Suppressor macrophage (primary cell): ENCODE data around the gene SLC6A6.

Experiments
- DNase-seq, 4 experiments: peaks; one replicate each; pipeline ENCODE4 v3.0.0-alpha.2; 2020 to 2022

The SLC6A6 gene

DNA sequence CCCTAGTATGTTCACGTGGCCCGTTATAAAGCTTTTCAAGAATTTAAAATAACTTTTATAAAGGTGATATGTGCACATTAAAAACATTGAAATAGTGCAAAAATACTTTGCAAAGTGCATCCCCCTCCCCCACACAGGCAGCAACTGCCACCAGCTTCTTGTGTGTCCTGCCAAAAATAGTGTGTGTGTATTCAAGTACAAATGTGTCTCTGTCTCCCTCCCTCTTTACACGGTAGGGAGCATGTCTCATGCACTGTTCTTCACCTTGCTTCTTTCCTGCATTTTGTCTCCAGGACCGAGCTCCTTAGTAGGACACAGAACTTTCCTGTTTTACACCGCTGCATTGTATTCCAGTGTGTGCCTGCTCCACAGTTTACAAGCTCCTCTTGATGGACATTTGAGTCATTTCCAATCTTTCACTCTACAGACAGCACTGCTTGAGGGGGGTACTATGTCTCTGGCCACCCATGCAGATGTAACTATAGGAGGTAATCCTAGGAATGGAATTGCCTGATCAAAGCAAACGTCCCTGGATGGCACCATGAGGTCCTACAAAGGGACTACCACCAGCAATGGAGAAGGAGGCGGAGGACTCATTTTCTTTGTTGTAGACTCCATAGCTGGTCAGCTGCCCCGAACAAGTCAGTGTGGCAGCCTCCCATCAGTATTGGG is 52.4 kb downstream of the SLC6A6 start:
- no peak for DNase-seq

DNA sequence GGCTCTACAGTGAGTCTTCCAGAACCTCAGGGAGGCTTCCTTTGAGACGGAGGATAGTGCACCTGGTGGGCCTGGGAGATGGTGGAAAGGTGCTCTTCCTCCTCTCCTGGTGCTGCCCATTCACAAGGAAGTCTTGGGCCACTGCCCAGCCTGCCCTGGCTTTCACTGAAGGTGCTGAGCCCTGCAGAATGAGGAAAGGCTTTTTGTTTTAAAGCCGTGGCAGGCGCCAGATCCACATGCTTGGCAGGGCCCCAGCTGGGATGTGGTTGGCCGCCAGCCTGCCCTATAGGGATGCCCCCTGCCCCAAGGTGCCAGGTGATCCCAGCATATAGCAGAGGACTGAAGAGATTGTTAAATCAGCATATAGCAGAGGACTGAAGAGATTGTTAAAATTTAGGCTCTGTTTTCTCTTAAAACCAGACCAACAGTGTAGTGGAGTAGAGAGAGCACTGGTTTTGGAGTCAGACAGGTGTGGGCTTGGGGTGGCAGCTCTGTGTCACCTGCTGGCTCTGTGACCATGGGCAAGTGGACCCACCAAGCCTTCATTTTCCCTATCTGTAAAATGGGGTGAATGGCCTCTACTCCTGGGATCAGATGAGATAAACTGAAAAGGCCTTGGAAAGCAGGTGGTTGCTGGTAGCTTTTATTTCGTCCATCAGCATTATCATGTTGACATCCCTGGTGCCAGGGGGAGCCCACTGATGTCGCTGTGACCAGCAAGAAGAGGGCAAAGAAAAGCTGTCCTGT is 53.3 kb downstream of the SLC6A6 start:
- DNase-seq, result no peak

DNA sequence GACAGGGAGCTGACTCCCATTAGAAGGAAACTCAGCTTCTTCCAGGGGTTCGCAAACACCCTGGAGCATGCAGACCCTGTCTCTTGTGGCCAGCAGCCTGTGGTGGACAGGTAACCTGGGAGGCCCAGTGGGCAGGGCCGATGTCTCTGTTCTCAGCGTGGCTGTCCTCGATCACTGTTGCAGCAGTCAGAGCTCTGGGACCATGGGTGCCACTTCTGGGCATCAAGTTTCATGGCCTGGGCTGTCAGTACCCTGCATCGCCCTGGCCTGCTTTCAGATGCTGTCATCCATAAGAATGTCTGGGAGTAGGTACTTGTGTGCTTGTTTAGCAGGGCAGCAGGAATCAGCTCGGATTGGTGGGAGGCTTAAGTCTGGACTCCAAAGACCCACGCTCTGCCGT is 54.4 kb downstream of the SLC6A6 start:
- no peak for DNase-seq

DNA sequence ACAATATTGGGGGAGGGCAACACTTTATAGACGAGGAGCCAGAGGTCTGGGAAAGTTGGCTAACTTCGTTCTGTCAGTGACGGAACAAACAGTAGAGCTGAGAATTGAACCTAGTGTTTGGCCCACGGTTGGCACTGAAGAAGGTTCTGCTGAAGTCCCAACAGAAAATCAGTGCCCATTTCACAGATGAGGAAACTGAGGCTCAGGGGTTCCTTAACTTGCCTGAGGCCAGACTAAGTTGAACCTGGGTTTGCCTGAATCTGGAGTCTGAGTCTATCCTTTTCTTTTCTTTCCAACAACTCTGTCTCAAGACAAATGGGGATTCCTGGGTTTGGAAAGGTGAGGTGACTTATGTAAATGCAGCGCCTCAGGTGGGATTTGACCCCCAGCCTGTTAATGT is 55.1 kb downstream of the SLC6A6 start:
- no peak for DNase-seq

- no peak for DNase-seq
These were observed 55.6 kb downstream of the SLC6A6 start for GRCh38 chr3:14457999-14458398.

GRCh38 chr3:14458434-14459275 is 56.2 kb downstream of the SLC6A6 start:
- DNase-seq, result no peak

DNA sequence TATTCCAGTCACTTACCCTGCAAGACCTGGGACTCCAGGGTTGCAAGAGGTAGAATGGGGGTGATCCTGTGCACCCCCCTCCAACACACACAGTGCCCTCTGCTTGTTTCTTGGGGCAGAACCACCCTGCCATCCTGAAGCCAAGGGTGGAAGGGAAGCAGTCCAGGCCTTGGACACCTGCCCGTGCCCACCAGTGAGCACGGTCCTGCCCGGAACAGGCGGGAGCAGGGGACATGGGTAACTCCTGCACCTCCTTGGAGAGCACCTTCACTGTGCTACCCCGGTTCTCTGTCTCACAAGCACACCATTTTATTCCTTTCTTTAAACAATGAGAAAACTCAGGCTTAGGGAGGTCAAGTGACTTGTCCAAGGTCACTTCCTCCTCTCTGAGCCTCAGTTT is 57.0 kb downstream of the SLC6A6 start:
- DNase-seq, result no peak

- DNase-seq, result no peak
These were observed 57.4 kb downstream of the SLC6A6 start for GRCh38 chr3:14459787-14460186.

DNA sequence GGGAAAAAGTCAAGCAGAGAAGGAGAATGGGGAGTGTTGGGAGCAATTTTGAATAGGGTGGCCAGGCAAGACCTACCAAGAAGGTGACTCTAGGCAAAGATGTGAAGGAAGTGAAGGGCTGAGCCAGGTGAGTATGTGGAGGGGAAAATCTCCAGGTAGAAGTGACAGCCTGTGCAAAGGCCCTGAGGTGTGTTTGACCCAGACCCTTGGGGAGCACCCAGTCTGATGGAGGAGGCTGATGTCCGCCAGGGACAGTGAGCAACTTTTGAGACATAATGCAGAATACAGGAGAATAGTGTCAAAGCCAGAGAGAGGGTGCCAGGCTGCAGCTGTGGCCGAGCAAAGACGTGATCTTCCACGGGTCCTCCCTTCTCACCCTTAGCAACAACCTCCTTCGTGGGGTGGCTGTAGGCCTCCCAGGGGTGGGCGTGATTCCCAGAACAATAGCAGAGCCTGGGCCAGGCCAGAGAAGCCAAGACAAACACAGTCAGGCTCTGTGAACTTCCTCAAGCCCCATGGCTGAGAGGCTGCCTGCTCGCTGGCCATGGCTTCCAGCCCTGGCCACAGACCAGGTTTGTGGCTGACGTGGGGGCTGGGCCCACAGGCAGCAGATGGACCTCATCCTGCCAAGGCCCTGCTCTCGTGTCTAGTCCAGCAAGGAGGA is 58.1 kb downstream of the SLC6A6 start:
- DNase-seq, result no peak

- DNase-seq, result no peak
These were observed 58.8 kb downstream of the SLC6A6 start for GRCh38 chr3:14461006-14461747.

DNA sequence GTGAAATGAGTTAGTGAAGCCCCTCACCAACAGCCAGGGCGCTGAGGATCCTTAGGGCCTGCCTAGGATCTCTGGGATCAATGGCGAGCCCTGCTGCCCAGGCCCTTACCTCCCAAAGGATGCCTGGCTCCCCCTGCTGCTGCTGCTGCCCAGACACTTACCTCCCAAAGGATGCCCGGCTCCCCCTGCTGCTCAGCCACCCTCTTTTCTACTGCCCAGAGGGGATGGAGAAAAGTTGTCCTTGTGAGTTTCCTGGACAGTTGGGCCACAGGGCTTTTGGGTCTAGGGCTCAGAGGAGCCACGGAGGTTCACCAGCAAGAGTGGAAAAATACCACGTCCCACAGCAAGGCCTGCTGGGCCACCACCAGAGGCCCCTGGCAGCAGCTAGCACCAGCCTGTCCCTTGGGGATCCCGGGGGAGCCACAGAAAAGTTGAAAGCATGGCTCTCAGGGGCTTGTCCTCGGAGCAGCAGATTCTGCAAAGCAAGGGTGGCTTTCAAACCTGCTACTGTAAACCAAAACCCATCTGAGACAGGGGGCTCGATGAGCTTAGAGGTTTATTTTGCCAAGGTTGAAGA is 59.4 kb downstream of the SLC6A6 start:
- peak; percentile 27 to 66 (median 46) for DNase-seq

- DNase-seq, result no peak
These were observed 60.3 kb downstream of the SLC6A6 start for GRCh38 chr3:14462738-14463137.

DNA sequence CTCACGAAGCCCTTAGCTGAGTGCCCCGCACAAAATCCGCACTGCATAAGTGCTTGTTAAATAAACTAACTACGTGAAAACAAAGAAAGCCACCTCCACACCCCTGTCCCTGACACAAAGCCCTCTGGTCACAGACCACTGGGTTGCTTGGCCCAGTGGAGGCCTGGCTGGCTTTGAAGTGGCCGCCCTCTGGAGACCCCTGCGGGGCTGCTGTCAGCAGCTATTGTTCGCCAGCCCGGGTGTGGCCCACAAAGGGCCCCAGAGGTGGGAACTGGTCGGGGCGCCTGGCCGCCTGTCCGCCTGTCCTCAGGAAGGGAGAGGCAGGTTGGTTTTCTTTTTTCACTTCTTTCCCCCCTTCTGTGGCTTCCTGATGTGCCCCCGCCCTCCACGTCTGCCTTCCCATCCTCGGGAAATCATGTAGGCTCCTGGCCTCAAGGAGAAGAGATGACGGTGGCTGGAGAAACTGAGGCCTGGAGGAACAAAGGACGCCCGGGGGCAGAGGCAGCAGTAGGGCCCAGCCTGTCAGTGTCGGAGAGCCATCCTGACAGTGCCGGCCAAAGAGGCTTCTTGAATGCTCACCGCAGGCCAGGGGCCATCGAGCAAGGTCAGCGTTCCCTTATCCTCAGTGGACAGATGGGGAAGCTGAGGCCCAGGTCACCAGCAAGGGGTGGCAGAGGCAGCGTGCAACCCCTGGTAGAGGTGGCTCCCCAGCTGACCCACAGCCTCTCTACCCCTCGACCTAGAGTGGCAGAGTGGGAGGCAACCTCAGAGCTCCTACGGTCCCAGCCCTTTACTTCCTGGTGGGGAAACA is 61.1 kb downstream of the SLC6A6 start:
- DNase-seq, result no peak

- DNase-seq, result peak; percentile 25 to 67 (median 48)
These were observed 61.7 kb downstream of the SLC6A6 start for GRCh38 chr3:14464141-14464465.

GRCh38 chr3:14464521-14464920 is 62.1 kb downstream of the SLC6A6 start:
- no peak for DNase-seq

DNA sequence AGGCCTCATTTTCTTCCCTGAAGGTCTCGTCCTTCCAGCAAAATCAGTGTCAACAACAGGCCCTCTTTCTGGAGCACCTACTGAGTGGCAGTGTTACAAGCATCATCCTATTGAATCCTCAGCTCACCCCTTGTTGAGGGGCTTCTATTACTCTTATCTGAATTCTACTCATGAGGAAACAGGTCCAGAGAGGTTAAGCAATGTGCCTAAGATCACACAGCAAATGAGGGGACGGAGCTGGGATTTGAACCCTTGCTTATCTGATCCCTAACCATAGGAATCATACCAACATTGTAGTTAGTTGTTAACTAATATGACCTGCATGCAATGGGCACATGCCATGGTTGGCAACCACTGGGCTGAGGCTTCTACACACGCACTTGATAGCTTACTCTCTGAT is 63.0 kb downstream of the SLC6A6 start:
- no peak for DNase-seq

DNA sequence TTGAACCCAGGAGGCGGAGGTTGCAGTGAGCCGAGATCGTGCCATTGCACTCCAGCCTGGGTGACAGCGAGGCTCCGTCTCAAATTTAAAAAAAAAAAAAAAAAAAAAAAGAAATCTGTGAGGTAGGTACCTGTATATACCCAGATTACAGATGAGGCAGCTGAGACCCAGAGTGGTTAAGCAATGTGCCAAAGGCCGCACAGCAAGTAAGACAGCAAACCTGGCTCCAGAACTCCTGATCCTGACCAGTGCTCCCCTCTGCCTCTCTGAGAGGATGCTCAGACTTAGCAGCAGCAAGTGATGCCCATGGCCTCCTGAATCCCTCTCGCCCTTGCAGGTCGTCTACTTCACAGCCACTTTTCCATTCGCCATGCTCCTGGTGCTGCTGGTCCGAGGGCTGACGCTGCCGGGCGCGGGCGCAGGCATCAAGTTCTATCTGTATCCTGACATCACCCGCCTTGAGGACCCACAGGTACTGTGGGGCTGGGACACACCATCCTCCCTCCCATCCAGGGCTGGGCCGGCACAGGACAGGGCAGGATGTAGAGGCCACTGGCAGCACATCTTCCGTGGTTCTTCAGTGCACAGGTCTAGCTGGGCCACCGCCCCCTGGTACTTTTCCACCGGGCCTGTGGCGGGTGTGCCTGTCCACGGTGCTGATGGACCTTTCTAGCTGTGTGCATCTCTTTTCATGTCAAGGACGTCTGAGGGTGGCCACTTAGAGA is 63.9 kb downstream of the SLC6A6 start:
- no peak for DNase-seq

DNA sequence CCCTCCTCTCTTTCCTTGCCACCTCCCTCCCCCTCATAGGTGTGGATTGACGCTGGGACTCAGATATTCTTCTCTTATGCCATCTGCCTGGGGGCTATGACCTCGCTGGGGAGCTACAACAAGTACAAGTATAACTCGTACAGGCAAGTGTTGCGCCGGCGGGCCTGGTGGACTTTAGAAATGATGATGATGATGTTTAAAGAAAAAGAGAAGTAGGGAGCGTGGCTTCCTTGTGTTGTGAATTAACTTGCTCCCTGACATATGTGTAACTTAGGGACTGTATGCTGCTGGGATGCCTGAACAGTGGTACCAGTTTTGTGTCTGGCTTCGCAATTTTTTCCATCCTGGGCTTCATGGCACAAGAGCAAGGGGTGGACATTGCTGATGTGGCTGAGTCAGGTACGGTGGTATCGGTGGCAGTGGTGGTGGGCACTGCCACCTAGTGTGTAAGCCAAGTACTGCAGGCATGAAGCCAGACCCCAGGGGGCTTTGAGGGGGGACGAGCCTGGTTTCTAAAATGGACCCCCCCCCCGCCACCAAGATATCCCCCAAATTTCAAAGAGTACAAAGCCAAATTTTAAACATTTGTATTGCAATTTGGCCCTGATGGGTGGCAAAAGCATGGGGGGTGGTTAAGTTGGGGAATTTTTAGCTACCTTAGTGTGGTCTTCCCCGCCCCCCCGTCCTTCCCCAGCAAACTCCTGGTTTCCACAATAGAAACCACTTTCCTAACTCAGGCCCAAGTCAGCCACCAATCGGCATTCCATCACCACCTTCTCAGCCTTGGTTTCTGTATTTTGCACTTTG is 65.6 kb downstream of the SLC6A6 start:
- DNase-seq, result peak; percentile 33 to 51 (median 46)

DNA sequence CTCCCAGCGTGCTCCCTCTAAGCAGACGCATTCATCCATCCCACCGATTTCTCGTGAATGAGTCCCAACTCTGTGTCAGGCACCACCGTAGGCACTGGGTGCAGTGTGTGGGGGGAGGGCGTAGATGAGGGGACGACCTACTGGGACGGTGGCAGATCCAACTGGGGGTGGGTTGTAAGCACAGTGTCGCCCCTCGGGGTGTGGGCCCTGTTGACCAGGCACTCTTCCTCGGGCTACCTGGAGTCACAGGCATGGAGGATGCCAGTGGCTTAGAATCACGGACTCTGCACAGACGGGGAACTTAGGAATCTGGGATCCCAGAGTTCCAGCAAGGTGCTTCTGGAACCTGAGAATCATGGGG is 66.2 kb downstream of the SLC6A6 start:
- DNase-seq, result no peak

GRCh38 chr3:14470461-14470860 is 68.1 kb downstream of the SLC6A6 start:
- DNase-seq, result no peak
